NAMALWA (cell line): Measurements from ENCODE around the gene ZNF484.
"Not testable (repeated sequence)": the region's sequence is repeated elsewhere in the genome, so short reads cannot be mapped to it uniquely, and the experiment has no call there.

ENCODE experiments used
- DNase-seq: peaks from one replicate; pipeline ENCODE4 v3.0.0-alpha.2; 2015; ENCODE audit warnings: low spot score

The ZNF484 gene

GRCh38 chr9:92877531-92878430 lies at the start of gene ZNF484:
Gene ZNF484 (minus strand): TSS chr9:92878038. CDS start chr9:92875029, 3,009 bp downstream.
- peak; percentile 99 for DNase-seq

GRCh38 chr9:92920437-92920836 lies 42.6 kb upstream of the ZNF484 start:
- DNase-seq, result no peak

- no peak for DNase-seq
Observed at GRCh38 chr9:92917176-92917800, 39.5 kb upstream of the ZNF484 start.

- DNase-seq, result no peak
Observed at GRCh38 chr9:92911511-92912475, 34.0 kb upstream of the ZNF484 start.

GRCh38 chr9:92905137-92905536 lies 27.3 kb upstream of the ZNF484 start:
- not testable (repeated sequence) for DNase-seq

GRCh38 chr9:92897323-92897722 lies 19.5 kb upstream of the ZNF484 start:
- no peak for DNase-seq

- DNase-seq, result no peak
Observed at GRCh38 chr9:92895812-92896436, 18.1 kb upstream of the ZNF484 start.

- no peak for DNase-seq
Observed at GRCh38 chr9:92894711-92895362, 17.0 kb upstream of the ZNF484 start.

- DNase-seq, result not testable (repeated sequence)
Observed at GRCh38 chr9:92893916-92894610, 16.2 kb upstream of the ZNF484 start.

- DNase-seq, result not testable (repeated sequence)
Observed at GRCh38 chr9:92892276-92892675, 14.4 kb upstream of the ZNF484 start.

- no peak for DNase-seq
Observed at GRCh38 chr9:92890761-92891160, 12.9 kb upstream of the ZNF484 start.

- DNase-seq, result peak; percentile 71
Observed at GRCh38 chr9:92887880-92888338, 10.1 kb upstream of the ZNF484 start.

GRCh38 chr9:92886846-92887610 lies 9.2 kb upstream of the ZNF484 start:
- DNase-seq, result peak; percentile 77

- DNase-seq, result not testable (repeated sequence)
Observed at GRCh38 chr9:92883666-92884405, 6.0 kb upstream of the ZNF484 start.

- no peak for DNase-seq
Observed at GRCh38 chr9:92882276-92882675, 4.4 kb upstream of the ZNF484 start.

GRCh38 chr9:92875373-92875772 lies 2.5 kb downstream of the ZNF484 start:
- no peak for DNase-seq

- DNase-seq, result no peak
Observed at GRCh38 chr9:92870289-92870688, 7.5 kb downstream of the ZNF484 start.

- DNase-seq, result not testable (repeated sequence)
Observed at GRCh38 chr9:92866600-92866999, 11.2 kb downstream of the ZNF484 start.

- no peak for DNase-seq
Observed at GRCh38 chr9:92864152-92864551, 13.7 kb downstream of the ZNF484 start.
